ENCODE data around the gene CCNDBP1.
A peak's percentile ranks its signal among the peaks of the same experiment; 100 is the strongest.
"Not testable (repeated sequence)": the region's sequence is repeated elsewhere in the genome, so short reads cannot be mapped to it uniquely, and the experiment has no call there.

Gene CCNDBP1

GRCh38 chr15:43218908-43219706, 33.9 kb downstream of the CCNDBP1 start:
- DNase-seq, result no peak

GRCh38 chr15:43219929-43220928, 35.0 kb downstream of the CCNDBP1 start:
- DNase-seq, result no peak

DNA sequence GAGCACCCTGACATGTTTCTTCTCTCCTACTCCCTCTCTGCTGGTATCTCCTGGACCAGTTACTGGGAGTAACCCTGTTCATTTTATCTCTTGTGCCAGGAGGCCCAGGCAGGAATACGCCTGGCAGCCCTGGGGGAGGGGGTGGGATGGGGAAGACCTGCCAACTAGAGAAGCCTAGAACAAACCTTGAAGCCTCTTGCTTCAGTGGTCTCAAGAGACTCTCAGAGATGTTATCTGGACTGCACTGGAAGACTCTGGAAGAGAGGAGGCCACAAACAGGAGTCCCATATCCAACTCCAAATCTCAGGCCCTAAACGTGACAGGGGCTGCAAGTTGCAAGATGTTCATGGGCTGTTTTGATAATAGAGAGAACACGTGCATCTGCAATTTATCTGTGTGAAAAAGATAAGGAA, 35.8 kb downstream of the CCNDBP1 start, which contains the start of gene EPB42:
EPB42 (minus strand) TSS at position 28 of the 413 bp plus-strand sequence. CDS start 193 bp downstream, outside the sequence.
- no peak for DNase-seq

DNA sequence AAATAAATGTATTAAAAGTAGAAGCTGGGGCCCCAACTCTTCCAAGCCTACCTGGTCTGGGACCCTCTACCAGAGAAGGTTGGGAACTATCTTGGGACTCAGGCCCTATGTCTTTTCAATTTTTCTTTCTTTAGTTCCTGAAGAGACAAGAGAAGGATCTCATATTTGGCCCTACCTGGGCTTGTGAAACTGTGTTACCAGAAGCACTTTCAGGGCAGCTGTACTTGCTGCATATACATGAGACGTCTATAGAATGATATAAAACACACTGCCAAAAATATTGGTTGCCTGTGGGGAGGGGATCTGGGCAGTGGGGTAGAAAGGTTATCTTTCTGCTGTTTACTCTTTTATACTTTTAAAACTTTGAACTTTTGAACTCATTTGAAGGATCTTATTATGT, 36.2 kb downstream of the CCNDBP1 start:
- DNase-seq, result no peak

DNA sequence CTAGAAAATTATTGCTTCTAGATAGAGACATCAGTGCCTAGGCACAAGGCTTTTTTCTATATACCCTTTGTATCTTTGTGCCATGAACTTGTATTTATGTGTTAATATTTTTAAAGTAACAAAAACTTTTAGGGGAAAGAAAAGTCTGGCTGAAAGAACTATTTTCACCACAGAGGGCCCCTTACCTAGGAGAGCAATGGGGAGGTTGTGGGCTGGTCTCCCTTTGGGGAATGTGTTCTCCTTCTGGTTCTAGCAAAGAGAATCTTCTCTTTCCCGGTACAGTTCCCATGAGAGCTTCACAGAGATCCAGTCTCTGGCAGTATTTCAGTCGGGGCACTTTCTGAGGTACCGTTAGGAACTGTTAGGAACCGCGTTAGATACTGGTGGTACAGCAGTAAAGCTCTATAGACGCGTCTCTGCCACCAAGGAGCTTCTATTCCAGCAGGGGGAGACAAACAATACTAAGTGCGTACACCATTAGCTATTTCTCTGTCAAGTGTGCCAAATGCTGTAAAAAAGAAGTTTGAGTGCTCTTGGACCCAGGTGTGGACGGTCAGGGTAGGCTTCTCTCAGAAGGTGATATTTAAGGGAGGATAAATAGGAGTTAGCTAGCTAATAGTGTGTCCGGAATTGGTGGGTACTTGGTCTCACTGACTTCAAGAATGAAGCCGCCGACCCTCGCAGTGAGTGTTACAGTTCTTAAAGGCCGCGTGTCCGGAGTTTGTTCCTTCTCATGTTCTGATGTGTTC, 40.2 kb downstream of the CCNDBP1 start:
- DNase-seq, result peak; percentile 27

GRCh38 chr15:43225950-43226255, 40.7 kb downstream of the CCNDBP1 start:
- DNase-seq, result not testable (repeated sequence)

DNA sequence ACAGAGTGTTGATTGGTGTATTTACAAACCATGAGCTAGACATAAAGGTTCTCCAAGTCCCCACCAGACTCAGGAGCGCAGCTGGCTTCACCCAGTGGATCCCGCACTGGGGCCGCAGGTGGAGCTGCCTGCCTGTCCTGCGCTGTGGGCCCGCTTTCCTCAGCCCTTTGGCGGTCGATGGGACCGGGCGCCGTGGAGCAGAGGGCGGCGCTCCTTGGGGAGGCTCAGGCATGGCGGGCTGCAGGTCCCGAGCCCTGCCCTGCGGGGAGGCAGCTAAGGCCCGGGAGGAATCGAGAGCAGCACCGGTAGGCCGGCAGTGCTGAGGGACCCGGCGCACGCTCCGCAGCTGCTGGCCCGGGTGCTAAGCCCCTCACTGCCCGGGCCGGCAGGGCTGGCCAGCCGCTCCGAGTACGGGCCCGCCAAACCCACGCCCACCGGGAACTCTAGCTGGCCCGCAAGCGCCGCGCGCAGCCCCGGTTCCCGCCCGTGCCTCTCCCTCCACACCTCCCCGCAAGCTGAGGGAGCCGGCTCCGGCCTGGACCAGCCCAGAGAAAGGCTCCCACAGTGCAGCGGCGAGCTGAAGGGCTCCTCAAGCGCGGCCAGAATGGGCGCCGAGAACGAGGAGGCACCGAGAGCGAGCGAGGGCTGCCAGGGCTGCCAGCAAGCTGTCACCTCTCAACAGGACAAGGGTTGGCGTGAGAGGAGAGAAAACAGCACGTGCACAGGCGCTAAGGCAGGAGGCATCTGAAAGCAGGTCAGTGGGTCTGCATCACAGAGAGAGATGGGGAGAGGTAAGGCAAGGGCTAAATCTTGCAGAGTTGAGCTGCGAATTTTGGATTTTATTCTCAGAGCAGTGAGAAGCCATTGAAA, 41.5 kb downstream of the CCNDBP1 start:
- DNase-seq, result no peak

- DNase-seq, result no peak
Observed at GRCh38 chr15:43229977-43230376, 44.8 kb downstream of the CCNDBP1 start.

GRCh38 chr15:43230640-43231115, 45.5 kb downstream of the CCNDBP1 start:
- DNase-seq, result no peak

GRCh38 chr15:43232289-43232874, 47.2 kb downstream of the CCNDBP1 start:
- DNase-seq, result no peak

DNA sequence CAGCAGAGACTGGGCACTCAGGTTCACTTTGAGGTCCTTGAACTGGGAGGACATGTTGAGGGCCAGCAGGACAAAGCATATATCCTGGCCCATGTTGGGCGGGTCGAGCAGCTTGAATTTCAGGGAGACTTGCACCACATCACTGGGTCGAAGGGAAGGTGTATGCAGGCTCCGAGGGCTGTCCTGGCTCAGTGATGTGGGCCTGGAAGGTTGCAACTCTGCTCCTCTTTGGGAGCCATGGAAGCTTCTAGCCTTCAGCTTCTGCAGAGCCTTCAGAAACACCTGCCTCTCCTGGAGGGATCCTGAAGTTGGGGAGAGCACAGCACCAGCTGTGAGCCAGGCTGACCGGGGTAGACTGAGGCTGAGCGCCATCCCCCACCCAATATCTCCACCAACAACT, 50.3 kb downstream of the CCNDBP1 start:
- DNase-seq, result no peak

DNA sequence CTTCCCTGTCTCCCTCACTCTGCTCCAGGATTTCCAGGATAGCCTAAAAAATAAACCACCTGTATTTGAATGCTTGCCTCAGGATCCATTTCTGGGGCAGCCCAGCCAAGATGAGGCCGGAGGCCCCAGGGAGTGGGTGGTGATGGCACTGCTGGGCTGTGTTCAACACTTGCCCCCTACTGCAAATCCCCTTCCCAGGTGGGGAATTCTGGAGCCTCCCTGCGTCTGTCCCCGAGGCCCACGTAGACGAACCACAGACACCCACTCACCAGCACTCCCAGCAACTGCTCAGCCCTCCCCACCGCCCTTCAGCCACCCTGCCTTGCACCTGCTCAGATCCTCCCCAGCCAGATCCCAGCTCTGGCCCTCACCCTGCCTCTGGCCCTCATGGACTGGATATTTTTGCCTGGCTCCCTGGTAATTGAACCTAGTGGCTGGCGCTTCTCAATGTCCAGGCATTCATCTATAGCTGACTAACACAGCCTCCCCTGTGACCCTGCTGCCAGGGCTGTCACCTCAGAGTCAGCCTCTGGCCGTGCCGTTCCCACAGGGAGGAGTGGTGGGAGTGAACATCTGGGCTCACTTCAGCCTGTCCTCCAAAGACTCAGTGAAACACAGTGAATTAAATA, 52.8 kb downstream of the CCNDBP1 start:
- no peak for DNase-seq

- DNase-seq, result no peak
Observed at GRCh38 chr15:43238671-43239131, 53.5 kb downstream of the CCNDBP1 start.

DNA sequence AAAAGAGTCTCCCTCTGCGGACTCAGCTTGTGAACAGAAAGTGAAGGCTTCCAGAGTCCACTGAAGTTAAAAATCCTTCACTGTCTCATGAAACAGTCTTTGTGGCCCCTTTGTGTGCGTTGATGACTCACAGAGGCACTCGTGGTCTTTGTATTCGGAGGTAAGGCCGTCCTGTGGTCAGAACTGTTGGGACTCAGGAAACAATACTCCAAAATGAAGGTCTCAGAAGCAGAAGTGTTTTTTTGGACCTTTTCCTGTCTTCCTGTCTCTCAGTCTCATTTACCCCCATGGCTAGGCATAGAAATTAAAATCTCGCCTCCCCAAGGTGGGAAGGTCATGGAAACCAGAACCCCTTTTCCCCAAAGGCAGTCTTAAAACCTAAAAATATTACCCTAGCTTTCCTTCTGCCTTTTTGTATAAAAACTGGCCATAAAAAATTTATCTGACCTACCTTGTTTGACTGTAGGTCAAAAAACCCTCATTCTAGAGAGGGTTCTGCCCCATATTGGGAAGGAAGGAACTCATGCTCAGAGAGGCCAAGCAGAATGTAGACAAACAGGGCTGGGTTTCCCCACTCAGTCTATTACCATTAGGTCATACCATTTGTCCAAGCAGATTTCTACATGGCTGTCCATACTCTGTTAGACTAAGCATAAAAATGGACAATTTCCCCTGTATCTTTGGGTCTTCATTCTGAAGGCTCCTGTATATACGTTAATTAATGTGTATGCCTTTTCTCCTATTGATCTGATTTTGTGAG, 54.7 kb downstream of the CCNDBP1 start:
- no peak for DNase-seq

DNA sequence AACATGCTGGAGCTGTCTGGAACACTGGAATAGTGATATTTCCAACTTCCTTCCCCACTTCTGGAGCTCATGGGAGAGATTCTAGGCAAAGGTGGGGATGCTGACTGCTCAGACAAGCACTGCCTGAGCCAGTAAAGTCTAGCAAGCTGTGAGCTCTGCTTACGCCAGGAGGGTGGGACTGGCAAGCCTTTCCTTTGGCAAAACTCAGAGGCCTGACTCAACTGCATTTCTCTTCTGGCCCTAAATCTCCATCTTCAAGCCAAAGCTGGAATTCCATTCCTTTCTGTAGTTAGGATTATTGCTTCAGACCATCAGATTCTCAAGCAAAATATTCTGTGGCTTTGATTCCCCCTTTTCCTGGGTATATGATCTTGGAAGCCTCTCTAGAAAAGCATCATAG, 55.9 kb downstream of the CCNDBP1 start:
- no peak for DNase-seq

DNA sequence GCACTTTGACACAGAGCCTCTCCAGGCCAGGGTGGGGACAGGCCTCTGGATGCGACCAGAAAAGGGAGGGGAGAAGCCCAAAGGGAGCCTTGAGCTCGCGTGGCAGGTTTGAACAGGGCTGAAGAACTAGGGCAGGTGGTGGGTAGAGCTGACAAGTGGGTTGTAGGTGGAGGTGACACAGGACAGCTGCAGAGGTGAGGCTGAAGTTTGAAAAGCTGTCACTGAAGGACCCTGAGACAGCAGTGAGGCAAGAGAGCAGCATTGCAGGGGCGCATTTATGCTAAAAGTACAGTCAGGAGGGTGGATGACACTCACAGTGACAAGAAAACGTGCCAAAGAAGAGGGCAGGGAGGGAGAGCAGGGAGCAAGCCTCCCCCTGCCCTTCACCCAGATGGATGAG, 57.4 kb downstream of the CCNDBP1 start:
- DNase-seq, result no peak

DNA sequence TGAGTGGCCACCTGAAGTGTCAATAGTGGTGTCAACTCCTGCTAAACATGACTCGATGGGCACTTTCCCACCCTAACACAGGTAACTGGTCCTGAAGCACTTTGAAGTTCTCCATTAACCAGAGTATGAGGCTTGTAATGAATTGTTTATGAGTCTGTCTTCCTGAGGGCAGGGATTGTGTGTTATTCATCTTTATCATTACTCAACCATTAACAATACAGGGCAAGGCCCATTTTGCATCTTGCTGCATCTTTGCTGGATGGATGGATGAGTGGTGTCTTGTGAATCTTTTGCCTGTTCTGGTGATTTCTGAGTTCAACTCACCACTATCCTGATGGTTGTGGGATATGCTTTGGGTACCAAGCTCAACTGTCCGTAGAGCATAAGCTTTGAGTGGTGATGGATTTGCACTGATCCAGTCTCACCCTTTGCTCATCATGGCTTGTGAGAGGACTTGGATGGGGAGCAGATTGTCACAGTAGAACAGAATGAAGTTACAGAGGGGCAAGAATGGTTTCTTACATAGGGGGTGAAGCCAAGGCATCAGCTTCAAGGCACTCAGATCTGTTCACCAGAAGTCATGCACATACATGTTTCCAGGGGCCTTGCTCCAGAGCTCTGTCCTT, 57.9 kb downstream of the CCNDBP1 start:
- DNase-seq, result no peak

DNA sequence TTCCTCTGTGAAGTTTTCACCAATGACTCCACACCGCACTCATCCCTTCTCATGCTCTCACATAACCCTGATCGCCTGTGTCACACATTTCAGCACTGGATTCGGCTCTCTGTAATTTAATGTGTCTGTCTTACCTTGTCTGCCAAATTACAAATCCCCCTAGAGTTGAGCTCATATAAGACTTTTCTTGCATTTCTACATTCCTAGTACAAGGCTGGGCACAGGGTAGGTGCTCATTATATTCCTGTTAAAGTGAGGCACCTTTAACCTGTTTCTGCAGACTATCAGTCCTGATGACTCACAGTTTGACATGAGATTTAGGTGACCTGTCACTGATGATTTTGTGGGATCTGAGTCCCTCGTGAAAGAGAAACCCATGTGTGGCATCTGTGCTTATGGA, 58.9 kb downstream of the CCNDBP1 start:
- DNase-seq, result no peak

DNA sequence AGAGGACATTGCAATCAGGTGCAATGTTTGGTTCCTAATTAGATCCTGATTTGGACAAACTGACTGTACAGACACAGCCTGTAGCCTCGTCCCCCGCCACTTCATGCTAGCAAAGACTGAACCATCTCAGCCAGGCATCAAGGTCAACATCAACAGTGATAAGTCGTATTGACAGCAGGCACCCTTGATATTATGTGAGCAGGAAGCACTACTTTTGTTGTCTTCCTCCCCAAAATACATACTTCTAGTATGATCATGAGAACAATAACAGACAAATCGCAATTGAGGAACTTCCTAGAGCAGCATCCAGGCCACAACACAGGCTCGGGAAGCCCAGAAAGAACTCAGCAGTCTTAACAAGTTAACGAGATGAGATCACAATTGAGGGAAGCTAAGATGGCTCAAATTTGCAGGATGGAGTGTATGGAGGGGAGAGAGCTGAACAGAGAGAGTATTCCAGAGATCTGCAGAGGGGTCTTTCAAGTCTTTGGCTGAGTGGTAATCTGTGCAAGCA, 61.1 kb downstream of the CCNDBP1 start:
- DNase-seq, result no peak

All from NCI-H510A treated with DMSO at 0.1 percent for 48 hours (cell line).